Suppressor macrophage treated with lipopolysaccharide for 4 hours (primary cell): Measurements from ENCODE around the gene CDC42EP5.
"Not testable (repeated sequence)": the region's sequence is repeated elsewhere in the genome, so short reads cannot be mapped to it uniquely, and the experiment has no call there.

Experiments used
- DNase-seq: peaks from one replicate; pipeline ENCODE4 v3.0.0-alpha.2; 2020

Gene CDC42EP5

GRCh38 chr19:54489341-54489740 lies 16.2 kb upstream of the CDC42EP5 start:
- no peak for DNase-seq

DNA sequence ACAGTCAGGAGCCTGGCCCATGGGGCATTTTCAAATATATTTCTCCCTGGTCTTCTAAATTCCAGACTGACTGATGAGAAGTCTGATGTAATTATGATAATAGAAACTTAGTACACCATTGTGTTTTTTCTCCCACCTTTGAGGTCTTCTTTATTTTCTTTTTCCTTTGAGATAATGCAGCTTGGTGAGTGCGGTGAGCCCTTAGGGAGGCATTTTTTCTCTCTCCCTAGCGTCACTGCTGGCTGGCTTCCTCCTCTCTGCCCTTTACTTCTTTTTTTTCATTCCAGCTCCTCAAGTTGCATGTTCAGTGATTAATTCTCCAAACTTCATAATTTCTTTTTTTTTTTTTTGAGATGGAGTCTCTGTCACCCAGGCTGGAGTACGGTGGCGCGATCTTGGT lies 12.8 kb upstream of the CDC42EP5 start:
- peak; percentile 21 for DNase-seq

- DNase-seq, result no peak
These were observed 11.4 kb upstream of the CDC42EP5 start for GRCh38 chr19:54484451-54484850.

GRCh38 chr19:54482889-54483288 lies 9.8 kb upstream of the CDC42EP5 start:
- DNase-seq, result peak; percentile 78

- DNase-seq, result peak; percentile 67
These were observed 8.3 kb upstream of the CDC42EP5 start for GRCh38 chr19:54481326-54481930.

DNA sequence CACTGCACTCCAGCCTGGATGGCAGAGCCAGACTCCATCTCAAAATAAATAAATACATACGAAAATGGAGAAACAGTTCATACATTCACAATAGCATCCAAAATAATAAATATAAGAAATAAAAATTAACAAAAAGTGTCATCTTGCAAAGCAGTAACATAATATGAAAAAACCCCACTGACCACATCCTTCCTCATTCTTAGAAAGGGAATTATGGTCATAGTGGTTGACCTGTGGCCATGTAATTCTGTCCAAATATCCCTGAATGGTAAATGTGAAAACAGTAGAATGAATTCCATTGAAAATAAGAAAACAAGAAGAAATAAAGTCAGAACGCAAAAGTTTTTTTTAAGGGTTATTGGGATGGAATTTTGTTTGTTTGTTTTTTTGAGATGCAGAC lies 7.0 kb upstream of the CDC42EP5 start:
- DNase-seq, result peak; percentile 81

- DNase-seq, result peak; percentile 75
These were observed 5.7 kb upstream of the CDC42EP5 start for GRCh38 chr19:54478677-54479266.

DNA sequence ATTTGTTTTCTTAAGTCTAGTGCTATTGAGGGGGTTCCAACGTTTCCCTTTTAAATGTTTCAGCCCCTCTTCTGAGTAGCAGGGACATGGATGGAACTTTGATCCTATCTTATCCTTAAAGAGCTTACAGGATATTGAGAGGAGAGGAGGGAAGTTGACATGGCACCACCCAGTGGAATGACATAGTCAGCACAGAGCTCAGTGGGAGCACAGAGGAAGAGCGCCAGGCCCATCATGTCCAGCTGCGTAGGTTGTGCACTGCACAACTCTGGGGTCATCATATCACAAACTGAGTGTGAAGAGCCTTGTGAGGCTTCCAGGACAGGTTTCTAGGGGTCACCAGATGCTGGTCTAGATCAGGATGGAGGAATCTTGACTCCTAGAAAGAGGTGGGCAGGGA lies 4.6 kb upstream of the CDC42EP5 start:
- DNase-seq, result peak; percentile 19

DNA sequence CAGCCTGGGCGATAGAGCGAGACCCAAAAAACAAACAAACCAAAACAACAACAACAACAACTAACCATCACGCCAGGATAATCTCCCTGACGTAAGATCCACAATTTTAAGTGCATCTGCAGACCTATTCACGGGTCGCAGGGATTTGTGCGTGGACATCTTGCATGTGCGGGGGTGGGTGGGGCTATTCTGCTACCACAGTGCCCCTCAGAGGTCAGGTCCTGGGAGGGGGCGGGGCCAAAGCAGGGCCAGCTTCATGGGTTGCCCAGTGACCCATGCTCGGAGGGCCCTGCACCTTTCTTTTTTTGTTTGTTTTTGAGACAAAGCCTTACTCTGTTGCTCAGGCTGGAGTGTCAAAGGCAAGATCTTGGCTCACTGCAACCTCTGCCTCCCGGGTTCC lies 2.6 kb upstream of the CDC42EP5 start:
- DNase-seq, result no peak

DNA sequence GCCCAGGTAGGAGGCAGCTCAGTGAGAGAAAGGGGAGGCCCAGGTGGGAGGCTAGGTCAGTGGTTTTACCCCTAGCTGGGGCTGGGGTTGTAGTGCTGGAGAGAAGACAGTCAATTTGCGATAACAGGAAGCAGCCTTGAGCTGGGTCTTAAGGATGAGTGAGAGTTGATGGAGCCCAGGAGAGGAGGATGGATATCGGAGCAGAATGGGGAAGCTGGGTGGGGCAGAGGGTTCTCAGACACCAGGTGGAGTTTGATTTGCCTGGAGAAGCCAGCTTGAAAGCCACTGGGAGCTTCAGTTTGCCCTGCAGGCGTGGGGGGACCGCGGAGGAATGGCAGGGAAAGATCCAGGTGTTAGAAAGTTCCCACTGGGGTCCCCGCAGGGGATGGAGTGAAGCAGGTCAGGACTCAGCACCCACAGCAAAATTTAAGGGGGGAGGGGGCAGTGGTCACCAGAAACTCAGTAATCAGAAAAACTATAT lies 836 bp upstream of the CDC42EP5 start:
- no peak for DNase-seq

DNA sequence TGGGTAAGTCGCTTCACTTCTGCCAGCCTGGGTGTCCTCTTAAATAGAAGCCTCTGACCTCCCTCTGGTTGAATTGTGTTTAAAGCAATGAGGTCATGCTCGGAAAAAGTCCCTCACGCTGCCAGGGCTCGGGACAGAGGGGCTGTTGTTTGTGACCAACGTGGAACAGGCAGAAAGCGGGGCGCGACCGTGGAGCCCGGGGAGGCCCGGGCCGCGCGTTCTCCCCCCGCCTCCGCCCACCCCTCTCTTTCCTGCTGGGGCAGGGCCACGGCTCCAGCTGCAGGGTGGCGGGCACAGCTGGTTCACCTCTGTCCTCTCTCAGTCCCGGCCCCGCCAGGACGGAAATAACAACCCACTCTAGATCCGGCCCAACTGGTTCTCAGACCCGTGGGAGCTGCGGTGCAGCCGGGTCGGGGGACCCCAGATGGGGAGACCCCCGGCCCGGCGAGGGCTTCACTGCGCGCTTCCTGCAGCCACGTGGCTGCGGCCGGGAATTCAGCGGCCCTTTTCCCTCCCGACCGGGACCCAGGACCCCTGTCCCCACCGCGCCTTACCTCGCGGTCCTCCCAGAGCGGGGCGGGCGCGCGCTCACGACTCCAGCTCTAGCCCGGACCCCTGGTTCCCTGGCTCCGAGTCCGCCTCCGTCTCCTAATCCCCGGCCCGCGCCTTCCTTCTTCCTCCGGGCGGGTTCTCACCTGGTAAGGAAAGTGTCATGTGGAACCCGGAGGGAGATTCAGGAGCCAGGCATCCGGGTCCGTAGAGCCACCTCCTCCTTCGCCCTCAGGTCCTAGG lies 1.9 kb downstream of the CDC42EP5 start:
- peak; percentile 49 for DNase-seq

GRCh38 chr19:54470276-54470887 lies 2.7 kb downstream of the CDC42EP5 start:
- DNase-seq, result no peak

- no peak for DNase-seq
These were observed 3.6 kb downstream of the CDC42EP5 start for GRCh38 chr19:54469496-54469934.

DNA sequence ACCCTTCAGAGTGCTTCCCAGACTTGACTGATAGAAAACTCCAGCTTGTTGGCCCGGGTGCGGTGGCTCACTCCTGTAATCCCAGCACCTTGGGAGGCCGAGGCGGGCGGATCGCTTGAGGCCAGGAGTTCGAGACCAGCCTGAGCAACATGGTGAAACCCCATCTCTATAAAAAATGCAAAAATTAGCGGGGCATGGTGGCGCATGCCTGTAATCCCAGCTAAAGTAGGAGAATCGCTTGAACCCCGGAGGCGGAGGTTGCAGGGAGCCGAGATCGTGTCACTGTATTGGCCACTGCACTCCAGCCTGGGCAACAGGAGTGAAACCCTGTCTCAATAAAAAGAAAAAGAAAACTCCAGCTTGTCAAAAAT lies 7.0 kb downstream of the CDC42EP5 start:
- not testable (repeated sequence) for DNase-seq

DNA sequence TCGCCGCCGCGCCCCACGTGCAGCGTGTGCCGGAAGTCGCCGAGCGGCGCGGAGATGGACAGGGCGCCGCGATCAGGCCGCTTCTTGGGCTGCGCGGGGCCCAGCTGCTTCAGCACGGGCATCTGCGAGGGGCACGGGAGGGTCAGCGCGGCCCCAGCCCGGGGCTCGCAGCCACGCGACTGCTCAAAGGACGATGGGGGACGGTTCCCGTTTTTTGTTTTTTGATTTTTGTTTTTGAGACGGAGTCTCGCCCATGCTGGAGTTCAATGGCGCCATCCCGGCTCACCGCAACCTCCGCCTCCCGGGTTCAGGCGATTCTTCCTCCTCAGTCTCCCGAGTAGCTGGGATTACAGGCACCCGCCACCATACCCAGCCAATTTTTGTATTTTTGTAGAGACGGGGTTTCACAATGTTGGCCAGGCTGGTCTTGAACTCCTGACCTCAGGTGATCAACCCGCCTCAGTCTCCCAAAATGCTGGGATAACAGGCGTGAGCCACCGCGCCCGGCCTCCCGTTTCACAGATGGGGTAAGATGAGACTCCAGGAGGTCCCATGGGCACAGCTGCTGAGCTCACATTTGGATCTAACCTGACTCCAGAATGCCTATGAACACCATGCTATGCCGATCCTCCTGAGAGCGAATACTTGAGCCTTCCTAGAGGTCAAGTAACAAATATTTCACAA lies 7.5 kb downstream of the CDC42EP5 start:
- no peak for DNase-seq

- DNase-seq, result peak; percentile 94
These were observed 8.3 kb downstream of the CDC42EP5 start for GRCh38 chr19:54464630-54465425.

DNA sequence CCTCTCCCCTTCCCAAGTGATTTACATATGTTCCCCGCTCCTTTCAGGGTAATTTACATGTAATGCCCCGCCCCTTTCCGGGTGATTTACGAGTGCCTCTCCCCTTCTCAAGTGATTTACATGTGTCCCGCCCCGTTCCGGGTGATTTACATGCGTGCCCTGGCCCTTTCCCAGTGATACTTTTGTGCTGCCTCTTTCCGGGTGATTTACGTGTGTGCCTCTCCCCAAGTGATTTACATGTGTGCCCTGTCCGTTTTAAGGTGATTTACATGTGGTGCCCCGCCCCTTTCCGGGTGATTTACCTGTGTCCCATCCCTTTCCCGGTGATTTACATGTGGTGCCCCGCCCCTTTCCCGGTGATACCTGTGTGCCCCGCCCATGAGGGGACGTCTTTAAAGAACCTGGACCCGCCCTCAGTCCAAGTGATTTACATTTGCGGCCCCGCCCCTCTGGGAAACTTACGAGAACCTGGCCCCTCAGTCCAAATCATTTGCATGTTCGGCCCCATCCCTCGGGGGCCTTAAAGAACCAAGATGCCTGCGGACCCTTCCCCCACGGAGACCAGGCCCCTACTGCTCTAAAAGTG lies 9.0 kb downstream of the CDC42EP5 start:
- DNase-seq, result peak; percentile 94

DNA sequence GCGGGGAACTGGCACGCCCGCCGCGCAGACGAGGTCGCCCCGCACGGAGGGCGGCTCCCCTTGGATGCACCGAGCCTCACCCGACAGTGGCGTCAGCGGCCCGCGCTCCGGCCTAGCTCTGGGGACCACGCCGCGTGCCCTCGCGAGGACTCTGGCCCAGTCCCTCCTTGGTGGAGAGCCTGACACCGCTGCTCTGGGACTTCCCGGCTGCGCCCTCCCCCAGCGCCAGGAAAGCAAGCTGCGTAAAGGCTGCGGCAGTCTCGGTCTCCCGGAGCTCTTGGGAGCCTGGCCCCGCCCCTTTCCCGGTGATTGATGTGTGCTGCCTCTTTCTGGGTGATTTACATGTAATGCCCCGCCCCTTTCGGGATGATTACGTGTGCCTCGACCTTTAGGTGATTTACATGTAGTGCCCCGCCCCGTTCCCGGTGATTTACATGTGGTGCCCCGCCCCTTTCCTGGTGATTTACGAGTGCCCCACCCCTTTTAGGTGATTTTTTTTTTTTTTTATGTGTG lies 9.5 kb downstream of the CDC42EP5 start, which contains the start of gene LENG9:
LENG9 (minus strand) TSS at position 248 of the 513 bp plus-strand sequence. CDS start 252 bp downstream, outside the sequence.
- DNase-seq, result peak; percentile 99

DNA sequence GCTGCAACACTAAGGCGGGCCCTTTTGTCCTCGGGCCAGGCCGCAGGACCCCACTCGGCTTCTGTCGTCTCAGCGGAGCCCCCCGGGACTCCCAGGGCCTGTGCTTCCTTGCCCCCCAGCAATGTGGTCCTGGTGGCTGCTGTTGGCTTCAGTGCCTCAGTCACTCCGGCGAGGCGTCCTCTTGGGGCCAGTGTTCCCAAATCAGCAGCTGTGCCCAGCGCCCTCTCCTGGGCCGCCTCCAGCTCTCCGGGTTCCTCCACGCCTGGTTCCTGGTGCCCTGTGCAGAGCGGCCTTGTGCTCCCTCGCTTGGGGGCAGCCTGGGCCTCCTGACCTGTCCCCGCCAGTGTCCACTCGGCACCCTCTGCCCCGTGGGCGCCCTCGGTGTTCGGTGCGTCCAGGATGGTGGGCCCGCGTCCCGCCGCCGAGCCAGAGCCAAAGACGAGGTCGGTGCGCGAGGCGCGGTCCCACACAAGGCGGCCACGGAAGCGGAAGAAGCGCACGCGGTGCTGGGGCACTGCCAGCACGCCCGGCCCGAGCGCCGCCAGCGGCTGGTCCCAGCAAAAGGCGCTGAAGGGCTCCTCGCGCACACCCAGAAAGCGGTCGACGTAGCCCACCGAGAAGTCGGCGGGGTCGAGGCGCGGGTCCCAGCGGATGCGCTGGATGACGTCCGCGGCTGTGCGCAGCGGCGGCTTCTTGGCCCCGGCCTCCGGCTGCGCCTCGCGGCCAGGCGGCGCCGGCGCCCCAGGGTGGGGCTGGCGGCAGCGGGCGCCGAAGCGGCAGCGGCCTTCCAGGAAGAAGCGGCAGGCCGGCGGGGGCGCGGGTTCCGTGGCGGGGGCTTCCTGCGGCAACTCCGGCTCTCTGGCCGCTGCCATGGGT lies 10.2 kb downstream of the CDC42EP5 start:
- peak; percentile 77 for DNase-seq

DNA sequence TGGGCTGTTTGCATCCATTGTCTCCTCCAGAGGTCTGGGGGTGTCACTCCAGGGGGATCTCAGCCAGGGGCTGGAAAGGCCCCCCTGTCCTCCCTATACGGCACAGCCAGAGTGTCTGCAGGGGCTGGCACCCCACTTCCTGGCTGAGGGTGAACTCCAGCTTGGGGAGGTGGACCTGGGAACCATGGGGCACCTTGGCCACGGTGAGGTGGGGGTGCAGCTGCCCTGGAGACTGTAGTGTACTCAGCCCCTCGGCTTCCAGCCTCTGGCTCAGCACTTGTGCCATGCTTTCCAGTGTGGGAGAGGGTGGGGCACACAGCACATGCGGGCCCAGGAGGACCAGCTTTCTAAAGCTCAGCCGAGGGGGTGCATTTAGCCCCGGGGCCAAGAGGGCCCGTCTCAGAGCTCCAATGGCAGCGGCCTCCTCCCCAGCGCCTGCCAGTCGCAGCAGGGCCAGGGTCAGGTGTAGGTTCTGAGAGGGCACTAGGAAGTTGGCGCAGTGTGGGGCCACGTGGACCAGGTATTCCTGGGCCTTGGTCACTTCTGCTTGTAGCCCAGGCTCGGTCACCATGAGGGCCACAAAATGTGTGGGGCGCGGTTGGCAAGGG lies 10.9 kb downstream of the CDC42EP5 start:
- DNase-seq, result no peak
